Immature natural killer cell (primary cell): ENCODE results near the gene NEDD4. TPM values are rescaled to one million over a fixed set of nuclear protein-coding genes. Genes with fewer than 3 reads are reported as not detected.

Experiments
- DNase-seq, 3 donors: peaks; one replicate each; pipeline ENCODE4 v3.0.0; 2022; ENCODE audit warnings: mixed read lengths in 1 of 3
- H3K27ac Mint-ChIP-seq, 6 donors: one replicate each; pipeline ENCODE4 v1.8.0; 2020; ENCODE audit warnings: mixed read lengths in 6 of 6, mild to moderate bottlenecking in 5 of 6, inconsistent platforms in 4 of 6, moderate library complexity in 3 of 6
- H3K27me3 Mint-ChIP-seq, 3 donors: one replicate each; pipeline ENCODE4 v1.8.0; 2020 to 2021; ENCODE audit warnings: low read depth in 3 of 3, mild to moderate bottlenecking in 3 of 3, mixed read lengths in 3 of 3, moderate library complexity in 3 of 3, inconsistent platforms in 1 of 3
- H3K36me3 Mint-ChIP-seq, 3 donors: one replicate each; pipeline ENCODE4 v1.8.0; 2020; ENCODE audit warnings: mixed read lengths in 3 of 3, inconsistent platforms in 2 of 3, mild to moderate bottlenecking in 2 of 3
- H3K4me1 Mint-ChIP-seq, 2 donors: one replicate each; pipeline ENCODE4 v1.8.0; 2020; ENCODE audit warnings: inconsistent platforms in 2 of 2, mild to moderate bottlenecking in 2 of 2, mixed read lengths in 2 of 2, moderate library complexity in 1 of 2
- H3K4me3 Mint-ChIP-seq, 5 donors: one replicate each; pipeline ENCODE4 v1.8.0; 2020; ENCODE audit warnings: mild to moderate bottlenecking in 5 of 5, mixed read lengths in 5 of 5, inconsistent platforms in 3 of 5, moderate library complexity in 3 of 5
- H3K9me3 Mint-ChIP-seq, 6 donors: one replicate each; pipeline ENCODE4 v1.8.0; 2020; ENCODE audit warnings: mild to moderate bottlenecking in 6 of 6, mixed read lengths in 6 of 6, inconsistent platforms in 4 of 6, moderate library complexity in 3 of 6
- polyA plus RNA-seq, 3 donors: library from polyadenylated mRNA; unstranded; fragments of 300-500 nt; fragmentation: Illumina TruSeq; gene quantifications; one replicate each; pipeline ENCODE4 v1.2.3, GENCODE V29; 2021

Gene NEDD4
- polyA plus RNA-seq, 3 donors from 2014 or later, result 3.2 to 5.1 (median 3.8) TPM

DNA sequence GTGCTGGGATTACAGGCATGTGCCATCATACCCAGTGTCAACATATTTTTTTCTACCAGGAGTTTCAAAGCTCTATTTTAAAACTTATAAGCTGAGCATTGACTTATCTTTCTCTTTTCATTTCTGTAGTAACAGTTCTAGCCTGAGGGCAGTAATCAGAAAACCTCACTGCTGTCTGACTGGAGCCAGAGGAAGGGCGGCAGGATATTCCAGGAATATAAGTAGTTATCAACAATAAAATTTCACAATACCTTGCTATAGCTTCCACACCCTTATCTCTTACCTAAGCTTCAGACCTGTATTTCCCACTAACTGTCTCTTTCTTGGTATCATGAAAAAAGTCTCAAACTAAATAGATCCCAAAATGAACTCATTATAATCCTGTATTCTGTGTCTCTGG lies 5.1 kb upstream of the NEDD4 start:
- H3K4me1 Mint-ChIP-seq, result peaks cover 0 to 2% of the 10 kb centered on the region in 2 donors
- no peak overlapping the region for H3K4me3 Mint-ChIP-seq
- no peaks in the 10 kb centered on the region for H3K9me3 Mint-ChIP-seq
- peaks cover 0 to 3% (median 0%) of the 10 kb centered on the region in 3 donors for H3K36me3 Mint-ChIP-seq
- peaks cover 0 to 7% (median 0%) of the 10 kb centered on the region in 3 donors for H3K27me3 Mint-ChIP-seq
- H3K27ac Mint-ChIP-seq, result no peak overlapping the region
- DNase-seq, result no peak

- peaks cover 0 to 3% (median 0%) of the 10 kb centered on the region in 3 donors for H3K36me3 Mint-ChIP-seq
- no peak for DNase-seq
- H3K4me1 Mint-ChIP-seq, result peaks cover 15 to 16% of the 10 kb centered on the region in 2 donors
- H3K27me3 Mint-ChIP-seq, result peaks cover 0 to 4% (median 3%) of the 10 kb centered on the region in 3 donors
- peak overlapping the region; percentile 75 to 87 (median 82) for H3K4me3 Mint-ChIP-seq
- no peak overlapping the region for H3K27ac Mint-ChIP-seq
- H3K9me3 Mint-ChIP-seq, result no peaks in the 10 kb centered on the region
These were observed 570 bp upstream of the NEDD4 start for GRCh38 chr15:55993804-55994560.

DNA sequence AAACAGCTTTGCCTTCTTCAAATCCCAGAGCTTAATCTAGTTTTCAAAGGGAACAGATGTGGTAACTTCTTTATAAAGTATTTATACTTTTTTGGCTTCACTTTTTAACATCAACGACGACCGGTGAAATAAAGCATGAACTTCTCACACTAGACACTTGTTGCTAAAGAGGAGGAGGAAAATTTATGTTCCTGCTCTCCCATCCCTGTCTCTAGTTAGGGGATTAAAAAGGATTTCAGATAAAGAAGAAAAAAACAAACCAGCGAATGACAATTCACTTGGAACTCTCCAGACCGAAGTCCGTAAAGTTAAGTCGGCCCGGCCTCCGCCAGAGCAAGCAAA lies 672 bp downstream of the NEDD4 start:
- Mint-ChIP-seq H3K4me1 (peaks cover 15 to 16% of the 10 kb centered on the region in 2 donors), H3K27me3 (peaks cover 0 to 3% (median 0%) of the 10 kb centered on the region in 3 donors), H3K9me3 (no peaks in the 10 kb centered on the region), H3K4me3 (peak overlapping the region; percentile 88 to 94 (median 89)), H3K27ac (peak overlapping the region in 5 of 6 donors; percentile 0 to 83 (median 71)), H3K36me3 (peaks cover 0 to 3% (median 0%) of the 10 kb centered on the region in 3 donors)
- DNase-seq, result peak in 1 of 3 donors; percentile 1

DNA sequence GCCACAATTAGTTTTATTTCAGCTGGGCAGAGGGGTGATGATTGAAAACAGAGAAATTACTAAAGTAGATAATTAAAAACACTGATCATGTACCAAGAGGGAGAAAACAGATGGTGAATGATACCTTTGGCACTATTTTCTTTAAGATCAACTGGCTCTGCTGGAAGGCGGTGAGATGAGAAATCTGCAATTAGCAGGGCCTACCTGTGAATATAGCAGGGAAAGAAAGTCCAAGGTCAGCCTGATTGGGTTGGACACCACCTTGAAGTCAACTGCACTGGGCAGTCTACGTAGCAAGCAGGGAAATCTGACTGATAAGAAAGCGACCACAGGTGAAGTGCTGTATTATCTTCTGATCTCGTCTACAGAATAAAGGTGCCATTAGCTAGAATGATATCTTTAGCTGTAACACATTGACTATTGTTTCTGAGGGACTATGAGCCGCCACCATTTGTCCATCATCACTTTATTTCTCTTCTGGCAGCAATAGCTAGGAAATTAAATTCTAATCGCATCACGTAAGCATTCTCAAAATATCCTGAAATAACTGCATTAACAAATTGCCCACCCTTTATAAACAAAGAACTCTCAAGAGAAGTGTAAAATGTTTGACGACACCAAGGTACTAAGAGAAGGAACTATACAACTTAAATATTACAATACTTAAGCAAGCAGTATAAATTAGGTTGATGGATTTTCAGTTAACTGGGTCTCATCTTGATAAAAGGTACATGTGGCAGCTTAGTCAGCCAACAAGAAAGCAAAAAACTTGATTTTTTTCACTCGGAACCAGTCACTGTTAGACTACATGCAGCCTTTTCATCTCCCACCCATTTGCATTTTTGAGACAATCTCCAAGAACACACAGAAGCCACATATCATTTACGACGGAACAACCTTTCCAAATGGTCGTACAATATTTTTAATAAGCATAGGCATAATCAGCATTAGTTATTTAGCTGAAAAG lies 1.3 kb downstream of the NEDD4 start:
- no peak for DNase-seq
- Mint-ChIP-seq H3K27ac (peak overlapping the region in 4 of 6 donors; percentile 0 to 83 (median 76)), H3K27me3 (peaks cover 0 to 3% (median 0%) of the 10 kb centered on the region in 3 donors), H3K36me3 (peaks cover 0 to 3% (median 0%) of the 10 kb centered on the region in 3 donors), H3K9me3 (no peaks in the 10 kb centered on the region), H3K4me3 (peak overlapping the region; percentile 88 to 94 (median 89)), H3K4me1 (peaks cover 15 to 16% of the 10 kb centered on the region in 2 donors)

DNA sequence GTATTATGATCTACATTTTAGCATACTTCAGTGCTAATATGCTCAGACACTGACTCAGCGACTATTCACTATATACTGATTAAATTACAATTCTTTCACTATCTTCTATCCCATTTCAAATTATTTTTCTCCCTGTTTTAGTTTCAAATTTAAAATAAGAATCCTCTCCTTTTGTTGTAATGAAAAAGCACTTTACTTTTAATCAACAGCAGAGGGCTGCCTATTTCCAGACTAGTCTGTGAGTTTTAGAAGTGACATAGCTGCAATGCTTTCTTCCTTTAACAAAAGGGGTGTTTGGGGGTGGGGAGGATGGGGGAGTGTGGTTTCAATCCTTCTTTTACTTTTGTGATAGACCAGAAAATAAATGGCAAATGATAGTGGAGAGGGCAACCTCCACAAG lies 2.4 kb downstream of the NEDD4 start:
- no peak overlapping the region for H3K4me3 Mint-ChIP-seq
- peaks cover 0 to 3% (median 0%) of the 10 kb centered on the region in 3 donors for H3K27me3 Mint-ChIP-seq
- peaks cover 3 to 7% (median 4%) of the 10 kb centered on the region in 3 donors for H3K36me3 Mint-ChIP-seq
- peaks cover 15 to 16% of the 10 kb centered on the region in 2 donors for H3K4me1 Mint-ChIP-seq
- H3K9me3 Mint-ChIP-seq, result no peaks in the 10 kb centered on the region
- no peak for DNase-seq
- no peak overlapping the region for H3K27ac Mint-ChIP-seq

DNA sequence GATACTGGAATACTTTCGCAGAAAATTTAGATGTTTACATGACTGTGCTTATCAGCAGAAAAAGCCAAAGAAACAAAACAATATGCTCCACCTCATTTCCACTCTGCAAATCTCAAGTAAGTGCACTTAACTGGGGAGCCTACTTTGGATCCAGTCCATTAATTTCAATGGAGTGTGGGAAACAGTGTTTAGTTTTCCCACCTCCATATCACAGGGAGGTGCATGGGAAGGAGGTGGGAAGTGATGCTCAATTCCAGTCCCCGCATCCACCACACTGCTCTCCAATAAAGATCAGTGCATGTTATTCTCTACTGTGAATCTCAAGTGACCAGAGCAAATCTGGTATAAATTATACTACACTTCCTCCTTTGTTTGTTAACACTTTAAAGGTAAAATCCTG lies 2.9 kb downstream of the NEDD4 start:
- H3K9me3 Mint-ChIP-seq, result no peaks in the 10 kb centered on the region
- no peak for DNase-seq
- no peak overlapping the region for H3K4me3 Mint-ChIP-seq
- peaks cover 15 to 16% of the 10 kb centered on the region in 2 donors for H3K4me1 Mint-ChIP-seq
- peaks cover 3 to 8% (median 5%) of the 10 kb centered on the region in 3 donors for H3K36me3 Mint-ChIP-seq
- H3K27me3 Mint-ChIP-seq, result peaks cover 0 to 3% (median 0%) of the 10 kb centered on the region in 3 donors
- no peak overlapping the region for H3K27ac Mint-ChIP-seq

- H3K4me3 Mint-ChIP-seq, result no peak overlapping the region
- H3K27ac Mint-ChIP-seq, result no peak overlapping the region
- H3K36me3 Mint-ChIP-seq, result peaks cover 3 to 8% (median 5%) of the 10 kb centered on the region in 3 donors
These were observed 4.0 kb downstream of the NEDD4 start for GRCh38 chr15:55989383-55989782.

GRCh38 chr15:55981582-55982249 lies 11.7 kb downstream of the NEDD4 start:
- no peak overlapping the region for H3K4me3 Mint-ChIP-seq
- peaks cover 3 to 5% (median 4%) of the 10 kb centered on the region in 3 donors for H3K36me3 Mint-ChIP-seq
- H3K9me3 Mint-ChIP-seq, result no peaks in the 10 kb centered on the region
- H3K4me1 Mint-ChIP-seq, result no peaks in the 10 kb centered on the region
- H3K27ac Mint-ChIP-seq, result no peak overlapping the region
- no peak for DNase-seq
- H3K27me3 Mint-ChIP-seq, result no peaks in the 10 kb centered on the region

More at GRCh38 chr15:55989383-55989782, 4.0 kb downstream of the NEDD4 start:
- DNase-seq, result no peak
- Mint-ChIP-seq H3K27me3 (peaks cover 0 to 3% (median 0%) of the 10 kb centered on the region in 3 donors), H3K9me3 (no peaks in the 10 kb centered on the region), H3K4me1 (peaks cover 15 to 16% of the 10 kb centered on the region in 2 donors)

- Mint-ChIP-seq H3K4me3 (no peak overlapping the region), H3K9me3 (no peaks in the 10 kb centered on the region), H3K36me3 (no peaks in the 10 kb centered on the region), H3K27me3 (peaks cover 0 to 2% (median 0%) of the 10 kb centered on the region in 3 donors), H3K27ac (no peak overlapping the region), H3K4me1 (no peaks in the 10 kb centered on the region)
- no peak for DNase-seq
These were observed 12.9 kb downstream of the NEDD4 start for GRCh38 chr15:55980511-55980910.

DNA sequence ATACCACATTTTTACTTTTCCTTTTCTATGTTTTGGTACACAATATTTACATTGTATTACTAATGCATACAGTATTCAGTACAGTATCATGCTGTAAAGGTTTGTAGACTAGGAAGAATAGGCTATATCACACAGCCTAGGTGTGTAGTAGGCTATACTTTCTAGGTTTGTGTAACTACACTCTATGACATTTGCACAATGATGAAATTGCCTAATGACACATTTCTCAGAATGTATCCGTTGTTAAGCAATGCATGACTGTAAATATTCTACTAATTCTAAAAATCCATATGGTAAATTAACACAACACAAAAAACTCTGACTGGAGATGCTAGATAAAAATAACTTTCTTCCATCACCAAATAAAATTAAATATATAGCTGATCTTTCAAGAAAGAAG lies 16.2 kb downstream of the NEDD4 start:
- Mint-ChIP-seq H3K36me3 (no peaks in the 10 kb centered on the region), H3K27ac (no peak overlapping the region), H3K4me1 (peaks cover 0 to 3% of the 10 kb centered on the region in 2 donors), H3K27me3 (peaks cover 0 to 2% (median 0%) of the 10 kb centered on the region in 3 donors), H3K9me3 (no peaks in the 10 kb centered on the region), H3K4me3 (no peak overlapping the region)
- no peak for DNase-seq

DNA sequence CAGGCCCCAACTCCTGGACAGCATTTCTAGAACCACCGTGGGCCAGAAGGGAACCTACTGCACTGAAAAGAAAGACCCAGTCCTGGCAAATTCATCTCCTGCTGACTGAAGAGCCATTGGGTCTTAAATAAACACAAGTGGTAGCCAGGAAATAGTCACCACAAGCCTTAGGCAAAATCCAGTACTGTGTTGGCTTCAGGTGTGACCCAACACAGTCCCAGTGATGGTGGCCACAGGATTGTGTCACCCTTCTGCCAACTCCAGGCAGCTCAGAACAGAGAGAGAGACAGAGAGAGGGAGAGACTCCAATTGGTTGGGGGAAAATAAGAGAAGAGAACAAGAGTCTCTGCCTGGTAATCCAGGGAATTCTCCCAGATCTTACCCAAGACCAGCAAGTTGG lies 23.1 kb downstream of the NEDD4 start:
- no peak overlapping the region for H3K4me3 Mint-ChIP-seq

GRCh38 chr15:55969582-55969981 lies 23.8 kb downstream of the NEDD4 start:
- Mint-ChIP-seq H3K36me3 (peaks cover 0 to 9% (median 5%) of the 10 kb centered on the region in 3 donors), H3K4me3 (no peak overlapping the region), H3K4me1 (peaks cover 0 to 5% of the 10 kb centered on the region in 2 donors), H3K27me3 (peaks cover 0 to 2% (median 0%) of the 10 kb centered on the region in 3 donors), H3K27ac (no peak overlapping the region), H3K9me3 (peaks cover 0 to 5% (median 0%) of the 10 kb centered on the region in 6 donors)
- no peak for DNase-seq

More for the DNA sequence above, 23.1 kb downstream of the NEDD4 start:
- peaks cover 0 to 9% (median 0%) of the 10 kb centered on the region in 3 donors for H3K36me3 Mint-ChIP-seq
- DNase-seq, result no peak
- H3K4me1 Mint-ChIP-seq, result peaks cover 0 to 5% of the 10 kb centered on the region in 2 donors
- H3K9me3 Mint-ChIP-seq, result peaks cover 0 to 5% (median 0%) of the 10 kb centered on the region in 6 donors
- peaks cover 0 to 2% (median 0%) of the 10 kb centered on the region in 3 donors for H3K27me3 Mint-ChIP-seq
- H3K27ac Mint-ChIP-seq, result no peak overlapping the region

GRCh38 chr15:55968923-55969322 lies 24.5 kb downstream of the NEDD4 start:
- Mint-ChIP-seq H3K36me3 (peaks cover 0 to 9% (median 5%) of the 10 kb centered on the region in 3 donors), H3K9me3 (peaks cover 0 to 5% (median 0%) of the 10 kb centered on the region in 6 donors), H3K4me1 (peaks cover 0 to 2% of the 10 kb centered on the region in 2 donors), H3K27ac (no peak overlapping the region), H3K27me3 (peaks cover 0 to 2% (median 0%) of the 10 kb centered on the region in 3 donors), H3K4me3 (no peak overlapping the region)
- no peak for DNase-seq
